Stimulated activated CD8-positive, alpha-beta memory T cell treated with anti-CD3 and anti-CD28 coated beads, Interleukin-15, amount 100 ng/mL, for 1 hour (primary cell): Measurements from ENCODE around the gene RAB25.
"Not testable (repeated sequence)": the region's sequence is repeated elsewhere in the genome, so short reads cannot be mapped to it uniquely, and the experiment has no call there.

Experiments
- DNase-seq: peaks from one replicate; pipeline ENCODE4 v3.0.0-alpha.2; 2020; ENCODE audit warnings: low read depth

RAB25 gene

DNA sequence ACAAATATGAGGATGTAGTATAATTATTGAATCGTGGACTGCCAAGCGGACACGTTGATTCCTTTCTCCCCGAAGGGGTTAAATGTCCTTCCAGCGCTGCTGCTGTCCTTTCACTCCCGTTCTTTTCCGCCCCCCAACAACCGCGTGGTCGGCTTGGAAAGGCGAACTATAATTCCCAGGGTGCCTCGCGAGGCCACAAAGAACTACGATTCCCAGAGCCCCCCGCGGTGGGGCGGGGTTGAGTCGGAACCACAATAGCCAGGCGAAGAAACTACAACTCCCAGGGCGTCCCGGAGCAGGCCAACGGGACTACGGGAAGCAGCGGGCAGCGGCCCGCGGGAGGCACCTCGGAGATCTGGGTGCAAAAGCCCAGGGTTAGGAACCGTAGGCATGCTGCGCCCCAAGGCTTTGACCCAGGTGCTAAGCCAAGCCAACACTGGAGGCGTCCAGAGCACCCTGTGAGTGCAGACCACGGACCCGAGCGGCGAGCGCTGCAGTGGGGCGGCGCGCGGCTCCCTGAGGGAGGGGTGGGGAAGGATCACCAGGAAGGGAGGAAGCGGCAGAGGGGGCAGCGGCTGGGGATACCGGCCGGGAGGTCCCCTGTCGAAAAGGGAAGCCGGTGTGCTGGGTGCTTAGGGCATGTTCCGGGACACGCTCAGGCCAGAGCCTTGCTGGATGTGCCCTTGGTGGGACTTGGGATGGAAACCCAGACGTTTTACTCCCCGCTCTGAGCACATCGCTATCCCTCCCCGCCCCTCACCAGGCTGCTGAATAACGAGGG lies 6.3 kb upstream of the RAB25 start, which contains the start of gene LAMTOR2:
LAMTOR2 (plus strand) TSS at position 283 of the 781 bp plus-strand sequence; CDS start at position 391, 108 bp downstream.
- DNase-seq, result peak; percentile 95

DNA sequence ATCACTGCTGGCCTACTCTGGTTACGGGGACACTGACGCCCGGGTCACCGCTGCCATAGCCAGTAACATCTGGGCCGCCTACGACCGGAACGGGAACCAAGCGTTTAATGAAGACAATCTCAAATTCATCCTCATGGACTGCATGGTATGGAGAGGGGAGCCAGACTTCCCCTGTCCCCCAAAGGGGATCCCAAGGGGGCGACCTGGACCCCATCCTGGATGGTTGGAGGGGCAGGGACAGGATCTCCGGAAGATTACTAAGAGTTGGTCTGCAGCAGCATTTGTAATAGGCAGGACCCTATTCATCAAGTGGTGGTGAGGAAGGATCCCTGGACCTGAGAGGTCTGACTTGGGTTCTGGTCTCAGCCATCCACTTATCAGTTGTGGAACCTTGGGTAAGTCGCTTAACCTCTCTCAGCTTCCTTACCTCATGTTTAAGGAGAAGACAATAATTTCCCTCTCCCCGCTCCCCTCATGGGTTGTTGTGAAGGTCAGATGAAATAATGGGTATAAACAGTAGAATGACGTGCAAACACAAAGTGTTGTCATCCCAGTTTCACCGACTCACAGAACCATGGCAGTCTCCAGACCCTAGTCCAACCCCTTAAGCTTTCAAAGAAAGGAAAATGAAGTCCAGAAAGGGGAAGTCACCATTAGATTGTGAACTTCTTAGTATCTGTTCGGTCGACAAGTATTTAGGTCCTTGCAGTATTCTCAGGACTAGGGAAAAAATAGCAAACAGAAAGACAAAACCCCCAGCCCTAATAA lies 5.5 kb upstream of the RAB25 start:
- no peak for DNase-seq

DNA sequence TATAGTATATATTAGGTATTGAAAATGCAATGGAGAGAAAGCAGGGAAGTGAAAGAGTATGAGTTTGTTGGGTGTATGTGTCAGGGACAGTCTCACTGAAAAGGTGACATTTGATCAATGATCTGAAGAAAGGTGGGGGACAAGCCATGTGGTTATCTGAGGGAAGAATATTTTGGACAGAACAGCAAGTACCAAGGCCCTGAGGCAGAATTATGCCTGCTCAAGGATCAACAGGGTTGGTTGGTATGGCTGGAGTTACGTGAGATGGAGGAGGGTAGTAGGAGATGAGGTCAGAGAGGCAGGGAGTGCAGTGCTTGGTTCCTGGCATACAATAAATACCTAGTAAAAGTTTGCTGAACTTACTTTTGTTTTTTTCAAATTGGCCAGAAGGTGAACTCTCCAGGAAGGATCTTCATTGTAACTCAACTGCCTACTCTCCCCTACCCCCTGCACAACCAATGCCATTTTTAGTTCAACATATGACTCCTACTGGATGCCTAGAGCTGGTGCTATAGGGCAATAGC lies 4.6 kb upstream of the RAB25 start:
- DNase-seq, result no peak

GRCh38 chr1:156062189-156062588 lies 1.2 kb downstream of the RAB25 start:
- no peak for DNase-seq

DNA sequence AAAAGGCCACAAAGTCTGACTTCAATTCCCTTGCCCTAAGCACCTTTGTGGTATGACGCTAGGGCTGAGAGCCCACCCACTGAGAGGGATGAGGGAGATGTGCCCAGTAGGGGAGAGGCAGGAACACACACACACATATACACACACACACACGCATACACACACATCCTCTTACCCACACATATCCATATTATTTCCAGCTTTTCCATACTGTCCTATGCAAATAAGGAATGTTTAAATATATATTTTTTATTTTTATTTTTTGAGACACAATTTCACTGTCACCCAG lies 3.0 kb downstream of the RAB25 start:
- no peak for DNase-seq

DNA sequence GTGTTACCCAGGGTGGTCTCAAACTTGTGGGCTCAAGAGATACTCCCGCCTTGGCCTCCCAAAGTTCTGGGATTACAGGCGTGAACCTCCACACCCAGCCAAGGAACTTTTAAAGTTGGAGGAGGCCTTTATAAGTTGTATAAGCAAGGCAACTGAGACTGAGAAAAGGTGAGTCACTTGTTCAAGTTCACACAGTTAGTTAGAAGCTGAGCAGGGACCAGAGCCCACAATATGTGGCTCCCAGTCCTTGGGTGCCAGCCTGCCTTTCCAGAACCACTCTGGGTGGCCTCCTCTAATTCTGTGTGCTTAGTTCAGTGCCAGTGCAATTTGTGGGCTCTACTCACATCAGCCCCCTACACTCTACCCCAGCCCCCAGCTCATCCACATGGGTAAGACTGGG lies 3.7 kb downstream of the RAB25 start:
- no peak for DNase-seq

DNA sequence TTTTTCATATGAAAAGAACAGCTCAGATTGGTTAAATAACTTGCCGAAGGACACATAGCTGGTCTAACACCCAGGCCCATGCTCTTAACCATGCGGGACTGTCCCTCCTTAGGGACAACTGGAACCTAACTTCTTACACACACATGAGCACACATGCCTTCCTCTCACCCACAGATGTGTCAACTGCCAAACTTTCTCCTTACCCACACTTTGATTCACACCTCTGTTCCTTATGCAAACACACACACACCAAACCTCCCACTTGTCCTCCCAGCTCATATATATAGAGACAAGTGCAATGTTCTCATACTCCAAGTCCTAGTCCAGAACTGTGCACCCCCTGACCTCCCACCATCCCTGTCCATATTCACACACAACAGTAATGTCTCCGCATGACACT lies 4.3 kb downstream of the RAB25 start:
- no peak for DNase-seq

DNA sequence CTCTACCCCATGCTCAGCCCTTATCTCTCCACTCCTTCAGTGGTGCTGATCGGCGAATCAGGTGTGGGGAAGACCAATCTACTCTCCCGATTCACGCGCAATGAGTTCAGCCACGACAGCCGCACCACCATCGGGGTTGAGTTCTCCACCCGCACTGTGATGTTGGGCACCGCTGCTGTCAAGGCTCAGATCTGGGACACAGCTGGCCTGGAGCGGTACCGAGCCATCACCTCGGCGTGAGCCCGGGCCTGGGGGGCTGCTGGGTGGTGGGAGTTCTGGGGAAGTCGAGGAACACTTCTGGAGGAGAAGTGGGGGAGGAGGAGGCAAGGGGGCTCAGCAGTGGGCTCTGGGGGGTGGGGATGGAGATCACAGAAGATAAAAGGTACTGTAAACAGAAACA lies 4.9 kb downstream of the RAB25 start:
- DNase-seq, result no peak

- DNase-seq, result no peak
These were observed 6.3 kb downstream of the RAB25 start for GRCh38 chr1:156067262-156067661.

- no peak for DNase-seq
These were observed 8.8 kb downstream of the RAB25 start for GRCh38 chr1:156069490-156070455.

DNA sequence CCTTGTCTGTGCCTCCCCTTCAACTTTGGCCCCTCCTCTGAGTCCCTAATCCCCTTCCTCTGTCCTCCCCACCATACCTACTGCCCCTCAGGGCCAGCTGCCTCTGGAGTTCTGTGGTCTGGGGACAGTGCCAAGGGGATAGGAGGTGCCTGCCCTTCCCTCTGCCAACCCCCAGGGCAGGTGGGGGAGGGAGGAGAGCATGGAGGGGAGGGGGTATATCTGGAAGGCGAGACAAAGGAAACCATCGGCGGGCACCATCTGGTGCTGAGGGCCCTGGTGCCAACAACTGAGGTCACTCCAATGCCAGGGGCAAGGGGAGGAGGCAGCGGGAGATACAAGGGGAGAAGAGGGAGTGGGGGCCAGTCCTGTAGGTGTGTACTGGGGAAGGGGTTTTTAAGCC lies 9.6 kb downstream of the RAB25 start:
- no peak for DNase-seq

GRCh38 chr1:156071332-156071816 lies 10.4 kb downstream of the RAB25 start:
- DNase-seq, result not testable (repeated sequence)

DNA sequence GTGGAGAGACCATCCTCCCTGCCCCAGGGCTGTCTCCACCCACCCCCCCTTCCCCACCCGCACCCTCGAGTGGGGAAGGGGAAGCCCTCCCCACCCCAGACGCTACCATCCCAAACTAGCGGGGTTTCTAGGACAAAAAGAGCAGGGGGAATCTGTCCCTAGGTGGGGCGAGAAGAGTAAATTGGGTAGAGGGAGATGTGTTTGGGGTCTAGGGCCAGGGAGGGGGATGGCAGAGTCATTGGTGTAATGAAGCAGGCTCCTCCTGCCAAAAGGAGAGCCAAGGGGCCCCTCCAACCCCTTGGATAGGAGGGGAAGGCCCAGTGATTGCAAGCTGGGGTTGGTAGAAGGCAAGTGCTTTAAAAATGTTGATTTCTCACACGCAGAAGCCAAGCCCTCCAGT lies 11.3 kb downstream of the RAB25 start:
- no peak for DNase-seq

GRCh38 chr1:156073110-156073687 lies 12.2 kb downstream of the RAB25 start:
- DNase-seq, result no peak

DNA sequence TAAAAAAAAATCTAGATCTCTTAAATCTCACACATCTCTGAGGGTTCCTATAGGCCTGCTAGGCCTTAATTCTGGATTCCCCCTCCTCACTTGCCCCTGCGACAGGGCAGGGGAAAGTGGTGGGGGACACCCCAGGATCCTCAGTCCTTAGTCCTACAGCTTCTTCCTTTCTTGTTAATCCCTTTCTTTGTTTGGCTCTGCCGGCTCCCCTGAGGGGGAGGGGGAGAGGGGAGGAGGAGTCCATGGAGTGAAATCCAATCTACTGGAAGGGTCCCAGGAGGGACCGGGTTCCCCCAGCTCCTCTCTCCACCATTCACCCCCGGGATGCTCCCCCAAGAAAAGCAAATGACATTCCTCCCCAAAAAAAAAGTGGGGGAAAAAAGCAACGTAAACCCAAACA lies 12.8 kb downstream of the RAB25 start:
- no peak for DNase-seq

DNA sequence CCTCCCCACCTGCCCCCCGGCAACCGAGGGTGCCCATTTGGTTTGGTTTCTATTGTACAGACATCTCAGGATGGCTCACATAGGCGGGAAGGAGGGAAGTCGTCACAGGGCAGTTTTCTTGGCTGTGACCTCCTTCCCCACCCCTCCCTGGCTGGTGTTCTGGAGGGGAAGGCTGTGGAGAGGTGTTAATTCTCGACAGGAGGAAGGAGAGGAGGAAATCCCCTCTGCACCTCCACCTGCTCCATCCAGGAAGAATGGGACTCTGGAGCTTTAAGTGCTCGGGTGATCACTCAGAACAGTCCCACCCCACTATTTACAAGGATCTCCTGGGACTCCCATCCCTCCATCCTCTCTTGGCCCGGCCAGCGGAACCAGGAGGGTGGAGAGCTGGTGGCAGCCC lies 13.7 kb downstream of the RAB25 start:
- DNase-seq, result no peak

GRCh38 chr1:156075162-156075561 lies 14.2 kb downstream of the RAB25 start:
- no peak for DNase-seq

GRCh38 chr1:156075775-156076204 lies 14.8 kb downstream of the RAB25 start:
- no peak for DNase-seq

- DNase-seq, result no peak
These were observed 15.9 kb downstream of the RAB25 start for GRCh38 chr1:156076609-156077429.

DNA sequence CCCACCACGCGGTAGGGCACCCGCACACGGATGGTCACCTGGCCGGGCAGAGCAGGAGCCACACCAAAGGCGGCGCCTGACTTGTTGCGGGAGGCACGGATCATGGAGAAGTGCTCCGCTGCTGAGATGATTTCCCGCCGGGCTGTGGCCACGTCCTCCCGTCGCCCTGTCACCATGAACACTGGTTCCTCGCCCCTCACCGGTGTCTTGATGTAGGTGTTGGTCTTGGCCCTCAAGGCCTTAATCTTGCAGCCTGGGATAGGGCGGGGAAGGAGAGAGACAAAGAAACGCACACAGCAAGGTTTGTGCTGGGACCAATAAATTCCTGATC lies 16.4 kb downstream of the RAB25 start:
- DNase-seq, result no peak

DNA sequence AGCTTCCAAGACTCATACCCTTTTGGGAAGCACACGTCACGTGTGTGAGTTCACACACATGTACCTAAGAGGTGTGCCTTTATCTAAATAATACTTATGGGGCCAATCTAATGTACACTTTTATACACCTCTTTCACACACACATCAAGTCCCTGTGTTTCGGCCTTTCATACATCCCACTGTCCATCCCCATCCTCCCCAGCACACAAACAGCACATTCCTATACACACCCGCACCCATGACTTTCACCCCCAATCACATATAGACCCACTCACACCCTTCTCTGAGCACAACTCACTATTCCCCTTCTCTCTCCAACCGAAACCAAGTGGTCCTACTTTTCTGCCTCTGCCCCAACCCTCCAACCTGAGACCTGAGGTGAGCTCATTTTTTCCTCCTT lies 17.8 kb downstream of the RAB25 start:
- DNase-seq, result no peak
